ENCODE measurements around the gene SP7.
"Not testable (repeated sequence)": the region's sequence is repeated elsewhere in the genome, so short reads cannot be mapped to it uniquely, and the experiment has no call there.

The SP7 gene

DNA sequence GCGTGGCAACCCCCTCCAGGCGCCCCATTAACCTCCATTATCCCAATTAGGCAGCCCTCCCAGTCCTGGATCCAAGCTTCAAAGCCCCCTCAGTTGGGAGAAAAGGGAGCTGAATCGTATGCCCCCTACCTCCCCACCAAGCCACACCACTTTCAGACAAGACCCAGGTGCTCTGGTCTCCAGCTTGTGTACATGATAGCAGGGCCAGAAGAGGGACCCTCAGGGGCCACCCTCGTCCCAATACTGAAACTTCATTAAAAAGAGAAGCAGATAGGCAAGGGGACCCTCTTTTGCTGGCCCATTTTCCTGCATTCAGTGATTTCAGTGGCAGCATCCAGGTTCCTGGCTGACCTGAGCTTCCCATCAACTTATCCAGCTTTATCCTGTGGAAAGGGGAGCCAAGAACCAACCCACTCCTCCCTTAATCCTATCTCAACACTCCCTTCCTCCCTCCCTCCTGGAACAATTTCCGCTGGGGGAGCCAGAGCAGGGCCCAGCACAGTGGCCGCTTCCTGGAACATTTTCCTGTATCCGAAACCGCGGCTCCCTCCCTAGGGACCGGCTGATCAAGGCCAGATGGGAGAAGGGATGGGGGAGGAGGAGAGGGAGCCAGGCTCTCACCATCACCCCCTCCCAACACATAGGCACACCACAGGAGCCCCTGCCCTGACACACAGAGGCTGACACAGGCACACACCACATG lies 9.5 kb upstream of the SP7 start:
- DNase-seq = no peak

- DNase-seq = no peak
Measured at GRCh38 chr12:53344824-53345485, 8.8 kb upstream of the SP7 start.

DNA sequence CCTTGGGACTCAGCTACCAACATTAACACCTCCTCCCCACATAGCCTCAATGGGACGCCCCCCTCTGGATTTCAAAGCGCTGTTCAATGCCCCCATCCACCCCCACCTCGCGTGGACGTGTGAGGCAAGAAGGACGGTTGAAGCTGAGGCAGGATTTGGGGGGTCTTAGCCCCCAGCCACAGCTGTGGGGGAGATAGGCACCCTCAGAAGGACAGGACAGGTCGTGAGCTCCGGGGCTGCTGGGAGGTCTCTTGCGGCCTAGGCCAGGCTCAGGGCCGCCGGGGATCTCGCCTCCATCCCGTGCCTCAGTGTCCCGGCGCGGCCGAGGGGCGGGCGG lies 8.3 kb upstream of the SP7 start:
- DNase-seq = no peak

DNA sequence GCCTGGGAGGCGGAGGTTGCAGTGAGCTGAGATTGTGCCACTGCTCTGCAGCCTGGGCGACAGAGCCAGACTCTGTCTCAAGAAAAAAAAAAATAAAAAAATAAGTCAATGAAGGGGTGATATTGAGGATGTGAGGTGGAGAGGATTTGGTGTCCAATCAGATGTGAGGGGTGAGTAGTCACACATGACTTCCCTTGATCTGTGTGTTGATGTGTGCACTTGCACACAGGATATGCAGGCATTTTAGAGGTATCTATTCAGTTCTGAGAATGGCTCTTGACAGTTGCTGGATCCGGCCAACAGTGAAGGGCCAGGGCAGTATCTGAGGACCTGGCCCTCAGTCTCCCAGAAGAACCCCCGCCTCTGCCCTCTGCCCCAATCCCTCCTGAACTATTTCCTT lies 7.8 kb upstream of the SP7 start:
- DNase-seq = no peak

- DNase-seq = no peak
Measured at GRCh38 chr12:53343449-53343848, 7.3 kb upstream of the SP7 start.

- no peak for DNase-seq
Measured at GRCh38 chr12:53340398-53340797, 4.2 kb upstream of the SP7 start.

- no peak for DNase-seq
Measured at GRCh38 chr12:53338916-53339315, 2.8 kb upstream of the SP7 start.

- DNase-seq = no peak
Measured at GRCh38 chr12:53338017-53338416, 1.9 kb upstream of the SP7 start.

- DNase-seq = no peak
Measured at GRCh38 chr12:53334822-53335221, 1.3 kb downstream of the SP7 start.

DNA sequence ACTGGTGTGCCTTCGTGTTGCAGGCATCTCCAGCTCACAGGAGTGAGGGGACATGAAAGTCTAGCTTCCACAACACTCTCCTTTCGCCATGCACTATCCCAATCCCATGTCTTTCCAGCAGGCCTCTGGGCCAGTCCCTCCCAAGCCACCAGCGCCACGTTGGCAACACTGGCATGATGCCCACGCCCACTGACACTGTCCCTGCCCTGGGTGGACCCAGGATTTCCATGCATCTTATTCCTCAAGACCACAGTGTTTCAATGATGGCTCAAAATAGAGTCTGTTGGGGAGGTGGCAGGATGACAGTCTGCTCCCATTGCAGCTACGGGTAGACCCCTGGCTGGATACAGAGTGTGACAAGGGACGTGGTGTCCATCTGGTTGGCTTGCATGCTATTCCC lies 2.3 kb downstream of the SP7 start:
- DNase-seq = no peak

- no peak for DNase-seq
Measured at GRCh38 chr12:53333289-53333688, 2.9 kb downstream of the SP7 start.

DNA sequence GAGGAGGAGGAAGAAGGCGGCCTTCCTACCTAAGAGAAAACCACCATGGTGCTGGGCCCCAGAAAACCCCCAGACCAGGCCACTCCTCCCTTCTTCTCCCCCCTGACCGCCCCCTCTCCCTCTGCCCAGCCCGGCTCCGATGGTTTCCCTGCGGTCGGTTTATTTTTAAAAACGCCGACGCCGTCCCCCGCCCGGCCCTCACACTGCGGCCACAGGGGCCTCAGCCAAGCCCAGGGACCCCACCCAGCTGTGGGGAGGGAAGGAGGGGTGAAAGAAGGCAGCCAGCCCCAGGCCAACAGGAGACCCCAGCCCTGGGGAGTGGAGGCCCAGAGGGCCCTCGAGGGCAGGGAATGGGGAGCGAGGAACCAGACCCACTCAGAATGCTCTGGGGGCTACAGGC lies 3.4 kb downstream of the SP7 start:
- DNase-seq = no peak

DNA sequence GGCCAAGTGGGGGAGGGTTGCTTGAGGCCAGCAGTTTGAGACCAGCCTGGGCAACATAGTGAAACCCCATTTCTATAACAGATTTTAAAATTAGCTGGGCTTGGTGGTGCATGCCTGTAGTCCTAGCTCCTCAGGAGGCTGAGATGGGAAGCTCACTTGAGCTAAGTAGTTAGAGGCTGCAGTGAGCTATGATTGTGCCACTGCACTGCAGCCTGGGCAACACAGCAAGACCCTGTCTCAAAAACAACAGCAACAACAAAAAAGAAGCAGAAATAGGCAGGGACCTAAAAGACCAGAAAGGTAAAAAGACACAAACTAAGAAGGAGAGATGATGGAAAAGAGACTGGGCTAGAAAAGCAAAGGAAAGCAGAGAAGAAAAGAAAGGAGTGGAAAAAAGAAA lies 3.8 kb downstream of the SP7 start:
- DNase-seq = not testable (repeated sequence)

DNA sequence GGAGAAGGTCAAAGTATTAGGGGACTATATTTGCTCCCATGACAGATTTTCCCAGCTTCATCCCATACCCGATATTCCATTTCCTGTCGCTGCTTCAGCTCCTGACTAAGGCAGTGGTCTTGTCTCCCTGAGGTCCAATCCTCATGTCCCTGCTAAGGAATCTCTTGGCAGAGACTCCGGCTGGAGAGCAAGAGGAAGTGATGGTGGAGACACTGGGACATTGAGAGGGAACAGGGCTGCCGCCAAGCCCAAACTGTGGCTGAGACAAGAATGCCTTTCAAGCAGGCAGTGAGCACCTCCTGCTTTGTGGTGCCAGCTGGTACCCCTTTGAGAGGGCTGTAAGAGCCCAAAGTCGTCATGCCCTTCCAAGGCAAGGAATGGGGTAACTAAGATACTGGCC lies 5.5 kb downstream of the SP7 start:
- no peak for DNase-seq

- no peak for DNase-seq
Measured at GRCh38 chr12:53328043-53328435, 8.1 kb downstream of the SP7 start.

DNA sequence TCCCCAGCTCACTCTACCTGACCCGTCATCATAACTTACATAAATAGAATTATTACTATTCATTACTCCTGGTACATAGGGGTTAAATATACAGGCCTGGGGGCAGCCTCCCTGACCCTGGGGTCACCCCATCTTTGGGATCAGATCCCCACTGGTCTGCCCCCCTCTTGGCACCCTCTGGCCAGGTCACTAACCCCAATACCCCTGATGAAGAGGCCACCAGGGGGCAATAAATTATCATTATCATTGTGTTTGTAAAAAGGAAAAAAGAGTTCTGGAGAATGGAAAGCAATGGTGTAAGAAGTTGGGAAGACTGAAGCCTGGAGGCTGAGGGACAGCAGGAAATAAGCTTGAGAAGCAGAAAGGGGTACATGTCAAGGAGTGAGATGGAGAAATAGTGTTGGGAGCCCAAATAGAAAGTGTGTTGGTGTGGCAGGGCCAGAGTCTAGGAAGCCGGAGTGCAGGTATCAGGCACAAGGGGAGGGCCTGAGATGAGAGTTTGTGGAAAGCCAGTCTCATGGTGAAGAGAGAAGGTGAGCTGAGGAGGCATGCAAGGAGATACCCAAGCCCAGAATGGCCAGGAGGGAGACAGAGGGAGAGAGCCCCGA lies 8.6 kb downstream of the SP7 start:
- DNase-seq = no peak

DNA sequence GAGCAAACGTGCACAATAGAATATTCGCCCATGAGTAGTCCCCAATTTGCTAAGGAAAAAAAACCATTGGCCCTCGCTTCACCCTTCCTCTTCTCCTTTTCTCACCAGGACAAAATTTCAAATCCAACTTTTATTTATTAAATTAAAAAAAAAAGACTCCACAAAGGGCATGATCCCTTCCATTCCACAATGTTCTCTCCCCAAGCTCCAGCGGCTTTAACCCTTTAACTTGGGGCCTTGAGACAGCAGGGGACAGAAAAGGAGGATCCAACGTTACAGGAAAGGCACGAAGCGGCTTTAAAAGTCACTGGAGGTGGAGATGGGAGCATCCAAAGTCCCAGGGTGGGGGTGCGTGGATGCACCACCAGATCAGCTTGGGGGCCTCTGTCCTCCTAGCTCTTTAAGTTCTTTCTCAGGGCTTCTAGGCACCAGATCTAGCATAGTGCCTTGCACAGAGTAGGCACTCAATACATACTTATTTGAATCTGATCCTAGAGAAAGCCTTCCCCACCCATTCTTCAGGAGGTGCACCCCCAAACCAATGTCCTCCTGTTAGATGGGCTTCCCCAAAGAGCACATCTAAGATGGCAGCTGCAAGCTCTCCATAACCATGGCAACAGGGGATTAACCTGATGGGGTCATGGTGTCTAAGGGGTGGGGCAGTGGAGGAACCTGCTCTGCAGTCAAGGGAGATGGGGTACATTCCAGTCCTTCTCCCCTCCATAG lies 9.5 kb downstream of the SP7 start:
- no peak for DNase-seq

GRCh38 chr12:53325511-53326061 lies 10.6 kb downstream of the SP7 start:
- DNase-seq = no peak

DNA sequence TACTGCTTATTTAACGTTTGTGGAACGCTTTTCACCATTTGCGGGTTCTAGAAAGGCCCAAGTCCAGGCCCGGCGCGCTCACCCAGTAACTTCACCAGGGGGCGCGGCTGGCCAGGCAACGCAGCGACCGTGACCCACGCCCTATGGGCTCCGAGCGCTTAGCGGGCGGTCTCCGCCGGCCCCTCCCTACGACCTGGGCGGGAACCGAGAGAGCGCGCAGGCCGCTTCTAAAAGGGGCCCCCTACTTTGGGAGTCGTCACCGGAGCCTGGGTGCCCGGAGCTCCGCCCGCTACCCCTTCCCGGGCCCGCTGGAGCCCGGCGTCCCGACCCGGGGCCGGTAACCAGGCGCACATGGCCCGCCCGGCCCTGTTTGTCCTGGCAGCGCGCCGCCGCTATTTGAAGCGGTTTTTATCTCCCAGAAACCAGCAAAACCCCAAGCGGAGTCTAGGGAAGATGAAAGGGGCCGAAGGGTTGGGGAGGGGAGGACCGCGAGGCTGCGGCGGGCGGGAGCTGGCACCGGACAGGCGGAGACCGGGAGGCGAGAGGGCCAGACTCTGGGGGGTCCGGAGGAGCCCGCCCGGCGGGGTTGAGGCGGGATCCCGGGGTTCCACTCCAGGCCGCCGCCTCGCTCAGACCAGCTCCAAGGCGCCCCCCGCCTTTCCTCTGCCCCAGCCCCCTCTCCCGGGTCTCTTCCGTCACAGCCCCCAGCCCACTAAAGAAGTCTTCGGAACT lies 11.2 kb downstream of the SP7 start:
- DNase-seq = peak; percentile 66

GRCh38 chr12:53324113-53324778 lies 11.9 kb downstream of the SP7 start:
- DNase-seq = no peak

GRCh38 chr12:53320352-53321195 lies 15.6 kb downstream of the SP7 start:
- no peak for DNase-seq

All from GOT3 (cell line).